ENCODE measurements around the gene ANKRD28. TPM values are rescaled to one million over a fixed set of nuclear protein-coding genes. Genes with fewer than 3 reads are reported as not detected.

ANKRD28 gene
- polyA plus RNA-seq, 1 of the 3 experiments (the other 2 are of a cell fraction): 74.8 TPM

GRCh38 chr3:15681668-15682067 is 116.1 kb downstream of the ANKRD28 start:
- Histone ChIP-seq H3K9me3 (no peaks in the 10 kb centered on the region), H3K27me3 (ENCODE audit: insufficient read depth) (no peaks in the 10 kb centered on the region), H3K36me3 (replicated peaks in 1 of 2; ENCODE audit: control insufficient read depth in 1 of 2, insufficient read depth in 2 of 2, low read length in 1 of 2) (peaks cover 78 to 90% of the 10 kb centered on the region in 2 experiments), H3K9me2 (no peaks in the 10 kb centered on the region), H3K9ac (no peak overlapping the region), H2AFZ (ENCODE audit: low read depth) (no peak overlapping the region), H3K4me3 (ENCODE audit: low read depth in 2 of 2, low read length in 1 of 2) (no peak overlapping the region), H3K79me2 (ENCODE audit: insufficient read depth) (peaks cover 48% of the 10 kb centered on the region), H4K20me1 (ENCODE audit: insufficient read depth) (no peaks in the 10 kb centered on the region), H3F3A (replicated peaks; ENCODE audit: insufficient read depth) (peaks cover 46% of the 10 kb centered on the region), H3K4me2 (no peak overlapping the region), H3K27ac (ENCODE audit: low read depth in 2 of 2, low read length in 1 of 2) (peak overlapping the region in 1 of 2 experiments; percentile 88; a peak in 2 of 4 replicates), H3K4me1 (ENCODE audit: control insufficient read depth in 1 of 2, insufficient read depth in 2 of 2, low read depth in 1 of 2, low read length in 1 of 2) (peaks cover 33 to 36% of the 10 kb centered on the region in 2 experiments)
- ChIA-PET POLR2A (no interaction called here), CTCF (interaction anchor here (1.3 kb wide), 1 partner anchor 51 kb away, joined by 4 read pairs; no protein-coding TSS in a partner anchor)
- WGBS (ENCODE audit: low lambda C conversion rate): 94% methylated on average over 2 of the region's 2 CpGs
- no peak for DNase-seq
- TF ChIP-seq SIN3A (IDR thresholded peaks at IDR 0.05; ENCODE audit: borderline replicate concordance, low read depth, low read length) (no peak), JUND (IDR thresholded peaks at IDR 0.05) (no peak), USF1 (IDR thresholded peaks at IDR 0.05; ENCODE audit: borderline replicate concordance, low read depth) (no peak), EP300 (IDR thresholded peaks at IDR 0.05; ENCODE audit: borderline replicate concordance in 1 of 2, low read depth in 1 of 2, low read length in 1 of 2) (no peak), GATA2 (CRISPR knock-in tag; IDR thresholded peaks at IDR 0.05) (no peak), RFX5 (IDR thresholded peaks at IDR 0.05; ENCODE audit: low read length) (no peak), CTCF (IDR thresholded peaks at IDR 0.05) (no peak)

- Histone ChIP-seq H3K4me2 (no peak overlapping the region), H3K9ac (no peak overlapping the region), H2AFZ (ENCODE audit: low read depth) (no peak overlapping the region), H3K36me3 (replicated peaks in 1 of 2; ENCODE audit: control insufficient read depth in 1 of 2, insufficient read depth in 2 of 2, low read length in 1 of 2) (peaks cover 77 to 92% of the 10 kb centered on the region in 2 experiments), H3K4me3 (ENCODE audit: low read depth in 2 of 2, low read length in 1 of 2) (no peak overlapping the region), H3F3A (replicated peaks; ENCODE audit: insufficient read depth) (peaks cover 59% of the 10 kb centered on the region), H3K4me1 (ENCODE audit: control insufficient read depth in 1 of 2, insufficient read depth in 2 of 2, low read depth in 1 of 2, low read length in 1 of 2) (peaks cover 22 to 29% of the 10 kb centered on the region in 2 experiments), H3K27me3 (ENCODE audit: insufficient read depth) (no peaks in the 10 kb centered on the region), H3K9me3 (no peaks in the 10 kb centered on the region), H3K79me2 (ENCODE audit: insufficient read depth) (peaks cover 47% of the 10 kb centered on the region), H4K20me1 (ENCODE audit: insufficient read depth) (no peaks in the 10 kb centered on the region), H3K9me2 (no peaks in the 10 kb centered on the region), H3K27ac (ENCODE audit: low read depth in 2 of 2, low read length in 1 of 2) (peak overlapping the region in 1 of 2 experiments; percentile 8; a peak in 1 of 4 replicates)
- DNase-seq: no peak
- POLR2A ChIA-PET: no interaction called here
- WGBS (ENCODE audit: low lambda C conversion rate): 94% methylated on average over 5 of the region's 5 CpGs
- CTCF ChIA-PET: no interaction called here
- no peak for TF ChIP-seq MXI1 (IDR thresholded peaks at IDR 0.05; ENCODE audit: low read depth, low read length)
- no peak for TF ChIP-seq USF1 (IDR thresholded peaks at IDR 0.05; ENCODE audit: borderline replicate concordance, low read depth)
- no peak for TF ChIP-seq ZBTB33 (IDR thresholded peaks at IDR 0.05; ENCODE audit: borderline replicate concordance, low read depth)
- TF ChIP-seq USF2 (IDR thresholded peaks at IDR 0.05; ENCODE audit: borderline replicate concordance, low read depth, low read length): no peak
- no peak for TF ChIP-seq MAX (IDR thresholded peaks at IDR 0.05; ENCODE audit: low read depth)
- TF ChIP-seq EZH2phosphoT487 (IDR thresholded peaks at IDR 0.05; ENCODE audit: borderline replicate concordance, low read depth): no peak
- no peak for TF ChIP-seq CTCF (IDR thresholded peaks at IDR 0.05)
- TF ChIP-seq EP300 (IDR thresholded peaks at IDR 0.05; ENCODE audit: borderline replicate concordance in 1 of 2, low read depth in 1 of 2, low read length in 1 of 2): no peak
- no peak for TF ChIP-seq POLR2AphosphoS5 (IDR thresholded peaks at IDR 0.05; ENCODE audit: low read depth, low read length)
These were observed 118.5 kb downstream of the ANKRD28 start for GRCh38 chr3:15679306-15679705.

Measured in SK-N-SH (cell line).